Left ventricle myocardium superior (tissue), 1 donor: Measurements from ENCODE around the gene RPL18. TPM values are rescaled to one million over a fixed set of nuclear protein-coding genes. Genes with fewer than 3 reads are reported as not detected.
A peak's percentile ranks its signal among the peaks of the same experiment; 100 is the strongest.
"Not testable (repeated sequence)": the region's sequence is repeated elsewhere in the genome, so short reads cannot be mapped to it uniquely, and the experiment has no call there.

Source experiments
- ATAC-seq: fragments of 200-7000 bp; cut with Tn5 transposase; one replicate; pipeline ENCODE4 v1.9.1; 2020; ENCODE audit warnings: mild to moderate bottlenecking, moderate library complexity
- DNase-seq: peaks from one replicate; pipeline ENCODE4 v3.0.0-alpha.2; 2020
- intact Hi-C: fragments of 100-400 bp; cut with micrococcal nuclease; formaldehyde crosslinking; loops from one replicate; pipeline ENCODE4 v1.11.0; 2022
- long read RNA-seq: library from polyadenylated mRNA; unstranded; transcript quantifications from one replicate; pipeline ENCODE4 v2.0.0, GENCODE V29; 2021
- total RNA-seq: library from RNA; stranded (reverse); fragmentation: NEBNext Ultra II Directional; extraction: Animal tissue kit (Norgen Biotek cat#: 25700); gene quantifications from one replicate; pipeline ENCODE4 v1.2.1, GENCODE V29; 2021
- donor health status: DM: no; HTN: yes; CAD: no; lungs with severe emphysema.

RPL18 gene
- 554 TPM for total RNA-seq
- long read RNA-seq, transcript RPL18-207 (2 exons, 666 nt): minor isoform, 6 of 129 reads
- long read RNA-seq, transcript RPL18-201 (6 exons, 612 nt): minor isoform, 5 of 129 reads
- long read RNA-seq, transcript RPL18-208 (7 exons, 1,004 nt): major isoform, 97 of 129 reads
- long read RNA-seq, partial matches to known transcripts: 19 of 129 reads
- long read RNA-seq, other reads (novel, unspliced or antisense): 1 of 129 reads

DNA sequence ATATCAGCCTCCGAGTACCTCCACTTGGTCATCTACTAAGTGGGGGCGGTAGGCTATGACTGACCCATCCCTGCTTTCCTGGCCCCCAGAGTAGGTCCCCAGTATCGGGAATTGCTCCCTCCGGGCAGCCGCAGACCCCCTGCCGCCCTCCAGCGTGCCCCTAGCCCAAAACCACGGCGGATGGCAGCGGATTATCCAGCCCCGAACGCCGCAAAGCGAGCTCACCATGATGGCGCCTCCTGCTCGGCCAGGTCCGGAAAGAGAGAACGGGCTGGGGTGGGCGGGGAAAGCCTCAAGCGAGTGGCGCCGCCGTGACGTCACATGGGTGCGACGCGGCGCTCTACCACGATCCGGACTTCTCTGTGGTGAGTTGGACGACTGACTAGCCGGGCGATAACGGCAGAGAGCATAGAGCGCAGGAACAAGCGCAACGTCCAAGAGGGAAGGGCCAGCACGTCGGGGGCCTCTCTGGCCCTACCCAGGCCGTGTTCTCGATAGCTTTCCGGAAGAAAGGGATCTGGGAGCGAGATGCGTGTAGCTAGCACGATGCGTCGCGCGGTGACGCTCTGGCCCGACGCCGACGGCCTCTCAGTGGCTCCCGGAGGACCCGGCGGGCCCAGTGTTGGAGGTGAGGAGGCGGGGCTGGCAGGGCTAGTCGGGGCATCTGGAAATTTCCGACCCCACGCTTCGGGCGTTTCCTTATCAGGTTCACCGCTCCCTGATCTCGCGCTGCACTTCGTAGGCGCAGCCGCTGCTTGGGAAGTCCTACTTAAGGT is at the start of gene RPL18, which contains the start of gene SPHK2:
RPL18 (minus strand) TSS at position 263 of the 776 bp plus-strand sequence; CDS start at position 228, 35 bp downstream.
SPHK2 (plus strand) TSS at position 591 of the 776 bp plus-strand sequence. CDS start 1,009 bp downstream, outside the sequence.
- DNase-seq (peak; percentile 99), ATAC-seq (peak; percentile 90)
- intact Hi-C loops: no loop called here

- ATAC-seq: no peak
- no peak for DNase-seq
- intact Hi-C loops: no loop called here
These were observed 49.8 kb upstream of the RPL18 start for GRCh38 chr19:48668761-48669160.

DNA sequence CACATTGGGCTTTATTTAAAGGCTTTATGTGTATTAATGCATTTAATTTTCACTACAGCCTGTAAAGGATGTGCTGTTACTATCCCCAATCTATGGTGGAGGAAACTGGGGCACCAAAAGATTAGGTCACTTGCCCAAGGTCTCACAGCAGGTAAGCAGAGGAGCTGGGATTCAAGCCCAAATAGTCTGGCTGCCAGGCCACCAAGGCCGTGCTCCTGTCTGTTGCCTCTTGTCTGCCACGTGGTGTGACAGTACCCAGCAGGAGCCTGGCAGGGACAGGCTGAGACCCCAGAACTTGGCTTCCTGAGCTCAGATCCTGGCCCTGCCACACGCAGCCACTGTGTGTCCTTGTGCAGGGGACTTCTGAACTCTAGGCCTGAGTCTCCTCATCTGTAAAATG is 49.4 kb upstream of the RPL18 start:
- ATAC-seq (no peak), DNase-seq (no peak)
- intact Hi-C loops: no loop called here

DNA sequence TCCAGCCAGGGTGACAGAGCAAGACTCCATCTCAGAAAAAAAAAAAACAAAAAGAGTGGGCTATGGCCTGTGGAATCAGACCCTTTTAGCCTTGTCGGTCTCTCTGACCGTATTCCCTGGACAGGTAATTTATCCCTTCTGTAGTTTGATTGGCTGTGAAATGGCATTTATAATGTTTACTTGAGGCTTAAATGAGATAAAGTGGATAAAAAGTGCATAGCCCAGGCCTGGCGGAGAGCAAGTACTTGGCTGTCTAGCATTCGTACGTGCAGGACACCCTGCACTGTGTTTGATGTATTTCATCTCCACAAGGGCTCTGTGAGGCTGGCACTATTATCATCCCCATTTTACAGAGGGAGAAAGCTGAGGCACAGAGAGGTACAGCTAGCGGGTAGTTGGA is 46.8 kb upstream of the RPL18 start:
- ATAC-seq (no peak), DNase-seq (no peak)
- intact Hi-C loops: no loop called here

GRCh38 chr19:48664476-48664875 is 45.5 kb upstream of the RPL18 start:
- intact Hi-C loops: no loop called here
- ATAC-seq (no peak), DNase-seq (no peak)

GRCh38 chr19:48663667-48664066 is 44.7 kb upstream of the RPL18 start:
- ATAC-seq: no peak
- no peak for DNase-seq
- intact Hi-C loops: no loop called here

DNA sequence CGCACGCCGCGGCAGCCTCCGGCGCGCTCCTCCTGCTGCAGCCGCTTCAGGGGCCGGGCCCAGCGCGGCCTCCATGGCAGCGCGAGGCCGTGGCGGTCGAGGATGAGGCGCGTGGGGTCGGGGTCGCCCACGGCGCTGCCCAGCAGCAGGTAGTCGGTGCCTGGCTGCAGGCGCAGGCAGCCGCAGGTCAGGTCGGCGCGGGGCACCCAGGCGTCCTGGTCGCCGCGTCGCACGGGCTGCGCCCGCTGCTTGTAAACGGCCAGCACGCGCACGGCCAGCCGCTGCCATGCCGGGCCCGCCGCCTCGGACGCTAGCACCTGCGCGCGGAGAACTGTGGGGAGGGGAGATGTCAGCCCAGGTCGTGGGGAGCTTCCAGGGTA is 42.7 kb upstream of the RPL18 start:
- intact Hi-C loops: no loop called here
- DNase-seq (no peak), ATAC-seq (no peak)

DNA sequence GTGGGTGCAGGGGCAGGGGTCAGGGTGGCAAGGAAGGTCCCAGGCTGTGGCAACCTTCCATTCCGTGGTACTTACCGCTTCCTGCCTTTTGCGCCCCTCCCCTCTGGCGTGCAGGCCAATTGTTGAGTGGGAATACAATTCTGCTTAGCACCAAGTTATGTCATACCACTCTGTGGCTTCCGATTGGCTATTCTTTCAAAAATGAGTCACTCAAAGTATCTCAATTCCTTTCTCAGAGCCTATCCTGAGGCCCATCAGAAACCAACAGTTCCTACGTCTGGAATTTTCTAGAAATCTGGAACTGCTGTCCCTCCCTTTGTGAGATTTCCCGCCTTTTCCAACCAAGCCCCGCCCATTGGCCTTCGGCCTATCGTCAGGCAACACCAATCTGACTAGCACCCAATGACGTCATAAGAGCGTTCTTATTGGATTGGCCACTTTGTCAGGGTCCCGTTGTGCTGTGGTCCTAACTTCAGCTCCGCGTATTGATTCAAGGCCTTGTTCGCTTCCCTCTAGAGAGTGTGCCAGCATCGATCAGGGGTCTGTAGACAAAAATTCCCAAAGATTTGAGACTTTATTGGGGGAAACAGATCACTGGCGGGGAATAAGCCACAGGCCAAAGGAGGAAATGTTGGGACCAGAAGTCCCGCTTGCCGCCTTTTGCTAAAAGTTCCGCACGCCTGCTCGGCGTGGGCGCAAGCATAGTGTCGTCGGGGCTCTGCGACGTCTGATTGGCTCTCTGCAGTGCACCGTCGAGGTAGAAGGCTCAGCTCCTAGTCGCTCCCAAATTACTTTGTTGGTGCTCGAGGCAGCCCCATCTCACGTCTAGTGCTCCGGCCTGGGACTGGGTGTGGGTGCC is 42.1 kb upstream of the RPL18 start:
- ATAC-seq (peak; percentile 91), DNase-seq (peak; percentile 89)
- intact Hi-C loops: no loop called here

DNA sequence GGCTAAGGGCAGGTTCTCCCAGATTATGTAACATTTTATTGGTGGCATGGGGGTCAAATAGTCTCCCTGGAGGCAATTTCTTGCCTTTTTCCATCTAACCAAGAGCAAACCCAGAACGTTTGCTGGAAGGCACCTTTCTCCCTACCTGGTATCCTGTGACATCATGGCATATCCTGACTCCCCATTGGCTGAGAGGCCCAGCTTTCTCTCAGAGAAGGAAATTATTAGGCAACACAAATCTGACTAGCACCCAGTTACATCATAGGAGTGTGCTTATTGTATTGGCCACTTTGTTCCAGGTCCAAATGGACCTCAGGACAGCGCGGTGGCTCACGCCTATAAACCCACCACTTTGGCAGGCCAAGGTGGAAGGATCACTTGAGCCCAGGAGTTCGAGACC is 40.8 kb upstream of the RPL18 start:
- DNase-seq: no peak
- ATAC-seq: no peak
- intact Hi-C loops: no loop called here

DNA sequence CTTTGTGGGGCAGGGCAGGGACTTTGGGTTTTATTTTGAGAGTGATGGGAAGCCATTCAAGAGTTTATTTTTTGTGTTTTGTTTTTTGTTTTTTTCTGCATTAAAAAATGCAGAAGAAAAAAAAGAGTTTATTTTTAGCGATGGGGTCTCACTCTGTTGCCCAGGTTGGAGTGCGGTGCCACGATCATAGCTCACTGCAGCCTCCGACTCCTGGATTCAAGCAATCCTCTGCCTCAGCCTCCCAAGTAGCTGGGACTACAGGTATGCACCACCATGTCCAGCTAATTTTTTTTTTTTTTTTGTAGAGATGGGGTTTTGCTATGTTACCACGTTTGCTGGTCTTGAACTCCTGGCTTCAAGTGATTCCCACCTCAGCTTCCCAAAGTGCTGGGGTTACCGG is 39.5 kb upstream of the RPL18 start:
- ATAC-seq: no peak
- intact Hi-C loops: no loop called here

GRCh38 chr19:48657828-48658227 is 38.9 kb upstream of the RPL18 start:
- ATAC-seq, DNase-seq, intact Hi-C loops: not testable (repeated sequence)

More for the DNA sequence above, 39.5 kb upstream of the RPL18 start:
- no peak for DNase-seq

DNA sequence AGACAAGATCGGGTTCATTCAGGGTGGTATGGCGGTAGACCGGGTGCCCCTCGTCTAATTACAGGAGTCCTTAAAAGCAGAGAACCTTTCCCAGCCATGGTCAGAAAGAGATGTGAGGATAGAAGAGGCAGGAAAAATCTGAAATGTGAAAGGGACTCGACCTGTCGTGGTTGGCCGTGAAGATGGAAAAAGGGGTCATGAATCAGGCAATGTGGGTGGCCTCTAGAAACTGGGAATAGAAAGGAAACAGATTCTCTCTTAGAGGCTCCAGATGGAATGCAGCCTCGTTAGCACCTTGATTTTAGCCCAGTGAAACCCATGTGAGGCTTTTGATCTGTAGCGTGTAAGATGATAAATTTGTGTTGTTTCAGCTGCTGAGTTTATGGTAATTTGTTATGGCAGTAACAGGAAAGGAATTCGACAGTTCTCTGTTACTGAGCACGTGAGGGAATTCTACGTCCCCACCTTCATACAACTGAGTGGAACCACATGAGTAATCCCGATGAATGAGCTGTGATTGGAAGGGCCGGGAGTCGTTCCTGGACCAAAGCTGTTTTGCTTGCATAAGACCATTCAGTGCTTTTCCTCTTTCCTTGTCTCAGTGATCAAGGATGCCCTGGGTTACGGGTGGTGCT is 38.0 kb upstream of the RPL18 start:
- no peak for ATAC-seq
- intact Hi-C loops: no loop called here
- no peak for DNase-seq

DNA sequence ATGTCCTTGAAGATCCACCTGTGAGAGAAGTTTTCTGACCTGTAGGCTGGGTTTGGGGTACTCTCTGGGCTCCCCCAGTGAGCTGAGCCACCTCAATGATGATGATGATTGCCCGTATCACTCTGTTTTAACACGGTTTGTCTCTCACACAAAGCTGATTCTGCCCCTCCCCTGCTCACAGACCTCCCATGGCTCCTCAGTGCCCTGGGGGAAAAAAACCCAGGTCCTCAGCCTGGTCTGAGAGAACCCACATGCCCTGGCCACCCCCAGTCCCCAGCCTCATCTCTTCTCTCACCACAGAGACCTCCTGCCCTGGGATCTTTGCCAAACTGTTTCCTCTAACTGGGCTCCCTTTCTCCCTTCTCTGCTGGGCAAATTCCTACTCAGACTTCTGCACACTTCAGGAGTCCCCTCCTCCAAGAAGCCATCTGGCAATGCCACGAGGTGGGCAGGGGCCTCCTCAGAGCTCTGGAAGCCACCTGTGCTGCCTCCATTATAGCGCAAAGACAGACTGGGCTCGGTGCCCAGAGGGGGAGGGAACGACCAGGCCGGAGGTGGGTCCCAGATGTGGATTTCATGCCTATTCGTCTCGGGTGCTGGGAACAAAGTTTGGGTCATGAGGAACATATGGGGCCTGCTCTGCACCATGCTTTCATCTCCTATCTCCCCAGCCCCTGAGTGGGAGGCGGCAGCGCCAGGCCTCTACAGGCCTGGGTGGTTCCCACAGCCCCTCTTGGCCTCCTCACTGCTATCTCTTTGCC is 35.5 kb upstream of the RPL18 start:
- ATAC-seq (no peak), DNase-seq (no peak)
- intact Hi-C loops: no loop called here

GRCh38 chr19:48651683-48652048 is 32.7 kb upstream of the RPL18 start:
- intact Hi-C loops: no loop called here
- ATAC-seq: no peak
- no peak for DNase-seq

GRCh38 chr19:48650974-48651682 is 32.1 kb upstream of the RPL18 start:
- ATAC-seq: no peak
- intact Hi-C loops: no loop called here
- DNase-seq: no peak

DNA sequence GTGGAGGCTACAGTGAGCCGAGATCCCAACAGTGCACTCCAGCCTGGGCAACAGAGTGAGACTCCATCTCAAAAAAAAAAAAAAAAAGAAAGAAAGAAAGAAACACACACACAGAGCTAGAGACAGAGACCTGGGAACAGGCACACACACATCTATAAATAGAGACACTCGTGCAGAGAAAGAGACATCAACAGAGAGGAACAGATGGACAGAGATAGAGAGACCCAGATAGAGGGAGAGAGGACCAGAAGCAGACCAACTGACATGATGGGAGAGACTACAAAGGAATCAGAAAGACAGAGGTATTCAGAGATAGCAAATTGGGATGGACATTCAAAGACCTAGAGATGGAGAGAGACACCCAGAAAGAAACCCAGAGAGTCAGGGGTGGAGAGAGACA is 29.2 kb upstream of the RPL18 start:
- intact Hi-C loops: no loop called here
- ATAC-seq (no peak), DNase-seq (no peak)

DNA sequence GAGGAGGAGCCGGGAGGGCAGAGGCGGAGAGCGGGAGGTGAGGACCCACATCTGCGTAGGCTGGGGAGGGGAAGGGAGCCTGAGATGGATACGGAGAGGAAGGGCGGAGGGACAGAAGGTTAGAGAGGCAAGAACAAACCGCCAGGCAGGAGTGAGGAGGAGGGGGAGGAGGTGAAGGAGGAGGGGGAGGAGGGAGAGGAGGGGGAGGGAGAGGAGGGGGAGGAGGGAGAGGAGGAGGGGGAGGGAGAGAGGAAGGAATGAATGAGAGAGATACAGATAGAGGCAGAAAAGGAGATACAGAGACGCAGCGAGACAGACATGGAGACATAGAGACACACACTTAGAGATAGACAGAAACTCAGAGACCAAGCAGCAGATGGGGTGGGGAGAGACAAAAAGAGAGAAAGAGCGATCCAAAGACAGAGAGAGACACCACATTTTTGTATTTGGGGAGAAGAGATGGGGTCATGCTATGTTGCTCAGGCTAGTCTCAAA is 27.8 kb upstream of the RPL18 start:
- intact Hi-C loops: no loop called here
- no peak for DNase-seq
- ATAC-seq: no peak
